GM23338 (cell line): ENCODE measurements around the gene RPS5. TPM values are rescaled to one million over a fixed set of nuclear protein-coding genes. Genes with fewer than 3 reads are reported as not detected.

ENCODE experiments used
- ATAC-seq: fragments of 200-7000 bp; cut with Tn5 transposase; 3 replicates; pipeline ENCODE4 v1.9.1; 2020
- DNase-seq: peaks from one replicate; pipeline ENCODE4 v3.0.0-alpha.2; 2015; ENCODE audit warnings: low spot score
- H2AFZ ChIP-seq: fragments of 200-600 bp; sonication (generic); 2 replicates; pipeline ENCODE4 v1.8.0; 2016; ENCODE audit warnings: antibody characterized with exemption, mild to moderate bottlenecking, moderate library complexity
- H3F3A ChIP-seq: fragments of 200-600 bp; sonication (generic); replicated peaks from 2 replicates; pipeline ENCODE4 v1.8.0; 2017; ENCODE audit warnings: antibody characterized with exemption, mixed run types, low read depth
- H3K27ac ChIP-seq: fragments of 200-600 bp; sonication (generic); 2 replicates; pipeline ENCODE4 v1.6.1; 2016; ENCODE audit warnings: low read depth
- H3K27me3 ChIP-seq: fragments of 200-600 bp; sonication (generic); 2 replicates; pipeline ENCODE4 v1.8.0; 2016; ENCODE audit warnings: mild to moderate bottlenecking, mixed run types, moderate library complexity; ENCODE audit not compliant: insufficient read depth
- H3K36me3 ChIP-seq: fragments of 200-600 bp; sonication (generic); 2 replicates; pipeline ENCODE4 v1.8.0; 2016; ENCODE audit warnings: mild to moderate bottlenecking; ENCODE audit not compliant: insufficient read depth
- H3K4me1 ChIP-seq: fragments of 200-600 bp; sonication (generic); 2 replicates; pipeline ENCODE4 v1.8.0; 2016; ENCODE audit warnings: mild to moderate bottlenecking, moderate library complexity; ENCODE audit not compliant: insufficient read depth
- H3K4me2 ChIP-seq: fragments of 200-600 bp; sonication (generic); 2 replicates; pipeline ENCODE4 v1.7.1; 2017; ENCODE audit warnings: mixed run types
- H3K4me3 ChIP-seq: fragments of 200-600 bp; sonication (generic); 2 replicates; pipeline ENCODE4 v1.6.1; 2016; ENCODE audit warnings: mixed run types
- H3K79me2 ChIP-seq: fragments of 200-600 bp; sonication (generic); replicated peaks from 2 replicates; pipeline ENCODE4 v1.8.0; 2017; ENCODE audit warnings: mild to moderate bottlenecking; ENCODE audit not compliant: insufficient read depth
- H3K9me2 ChIP-seq: fragments of 200-600 bp; sonication (generic); 2 replicates; pipeline ENCODE4 v1.8.0; 2017; ENCODE audit not compliant: insufficient read depth
- H4K20me1 ChIP-seq: fragments of 200-600 bp; sonication (generic); replicated peaks from 2 replicates; pipeline ENCODE4 v1.8.0; 2017; ENCODE audit warnings: mild to moderate bottlenecking; ENCODE audit not compliant: insufficient read depth
- H3K27ac Mint-ChIP-seq: 2 replicates; pipeline ENCODE4 v1.8.0; 2020; ENCODE audit warnings: inconsistent platforms, mild to moderate bottlenecking, moderate library complexity, mixed read lengths
- H3K27me3 Mint-ChIP-seq: 3 replicates; pipeline ENCODE4 v1.8.0; 2022; ENCODE audit warnings: low read depth, mild to moderate bottlenecking, moderate library complexity, mixed read lengths, inconsistent platforms; ENCODE audit not compliant: insufficient read depth, poor library complexity
- H3K36me3 Mint-ChIP-seq: 3 replicates; pipeline ENCODE4 v1.8.0; 2021; ENCODE audit warnings: low read depth, mild to moderate bottlenecking, inconsistent platforms, moderate library complexity, mixed read lengths
- H3K4me1 Mint-ChIP-seq: 3 replicates; pipeline ENCODE4 v1.8.0; 2020; ENCODE audit warnings: mild to moderate bottlenecking, inconsistent platforms, mixed read lengths
- H3K4me3 Mint-ChIP-seq: 3 replicates; pipeline ENCODE4 v1.8.0; 2021; ENCODE audit warnings: moderate library complexity, mild to moderate bottlenecking, inconsistent platforms, mixed read lengths
- H3K9me3 Mint-ChIP-seq: 3 replicates; pipeline ENCODE4 v1.8.0; 2020; ENCODE audit warnings: moderate library complexity, mild to moderate bottlenecking, inconsistent platforms, mixed read lengths
- CREB1 ChIP-seq: fragments of 250-450 bp; sonication (Bioruptor Pico); IDR thresholded peaks from 2 replicates; pipeline ENCODE4 v1.5.0; 2020; ENCODE audit warnings: low read depth, mild to moderate bottlenecking, moderate library complexity
- CTCF ChIP-seq, 2 experiments: fragments of 200-600 bp in 1 of 2; sonication (generic) in 1 of 2; conservative IDR thresholded peaks; 2 replicates each; pipeline versions ENCODE4 v1.5.1 to v1.6.1; 2016 to 2017; ENCODE audit warnings: antibody characterized with exemption in 2 of 2, low read depth in 2 of 2, mild to moderate bottlenecking in 2 of 2, moderate library complexity in 1 of 2
- ETS1 ChIP-seq: IDR thresholded peaks from 2 replicates; pipeline ENCODE4 v1.6.1; 2016; ENCODE audit warnings: antibody characterized with exemption
- EZH2 ChIP-seq: fragments of 200-600 bp; sonication (generic); IDR thresholded peaks from one replicate; pipeline ENCODE4 v1.8.0; 2017; ENCODE audit warnings: antibody characterized with exemption, mild to moderate bottlenecking, low read depth; ENCODE audit not compliant: unreplicated experiment
- EZH2phosphoT487 ChIP-seq: fragments of 200-600 bp; sonication (generic); IDR thresholded peaks from one replicate; pipeline ENCODE4 v1.8.1; 2018; ENCODE audit warnings: antibody characterized with exemption; ENCODE audit not compliant: unreplicated experiment
- JUNB ChIP-seq: IDR thresholded peaks from one replicate; pipeline ENCODE4 v1.6.1; 2016; ENCODE audit warnings: antibody characterized with exemption; ENCODE audit not compliant: unreplicated experiment
- NANOG ChIP-seq: IDR thresholded peaks from 2 replicates; pipeline ENCODE4 v1.6.1; 2016; ENCODE audit warnings: antibody characterized with exemption, borderline replicate concordance
- POLR2AphosphoS5 ChIP-seq: IDR thresholded peaks from 2 replicates; pipeline ENCODE4 v1.6.1; 2016; ENCODE audit warnings: antibody characterized with exemption, low read depth
- REST ChIP-seq: IDR thresholded peaks from one replicate; pipeline ENCODE4 v1.6.1; 2018; ENCODE audit warnings: antibody characterized with exemption; ENCODE audit not compliant: unreplicated experiment
- STAT1 ChIP-seq: IDR thresholded peaks from one replicate; pipeline ENCODE4 v1.6.1; 2016; ENCODE audit warnings: antibody characterized with exemption; ENCODE audit not compliant: unreplicated experiment
- ZNF114 ChIP-seq: fragments of 250-450 bp; sonication (Bioruptor Pico); IDR thresholded peaks from 2 replicates; pipeline ENCODE4 v1.5.0; 2020; ENCODE audit warnings: mild to moderate bottlenecking, moderate library complexity
- ZNF331 ChIP-seq: fragments of 250-450 bp; sonication (Bioruptor Pico); IDR thresholded peaks from 2 replicates; pipeline ENCODE4 v1.5.0; 2020; ENCODE audit warnings: low read depth, mild to moderate bottlenecking, moderate library complexity
- ZNF462 ChIP-seq: fragments of 250-450 bp; sonication (Bioruptor Pico); IDR thresholded peaks from 2 replicates; pipeline ENCODE4 v1.5.0; 2020; ENCODE audit warnings: mild to moderate bottlenecking, moderate library complexity
- polyA plus RNA-seq: library from polyadenylated mRNA; unstranded; fragments of >200 nt; fragmentation: Nextera tagmentation; extraction: Ambion mirVana; gene quantifications from 2 replicates; pipeline ENCODE4 v1.2.1, GENCODE V29; 2016
- total RNA-seq: library from RNA; depleted of rRNA; stranded (reverse); fragments of >200 nt; shearing (Covaris generic); gene quantifications from 2 replicates; pipeline ENCODE4 v1.2.3, GENCODE V29; 2014

RPS5 gene
- total and polyA plus RNA-seq, 2 experiments from 2014 or later: 734 to 2,111 TPM

- H3K36me3 Mint-ChIP-seq: peaks cover 26% of the 10 kb centered on the region
- peak overlapping the region; percentile 57; the same call in 2 of the 3 replicates for H3K4me3 Mint-ChIP-seq
- peak overlapping the region; percentile 77; the same call in 1 of the 2 replicates for H3K4me2 ChIP-seq
- peaks cover 21% of the 10 kb centered on the region for H3K27me3 ChIP-seq
- H3K36me3 ChIP-seq: peaks cover 13% of the 10 kb centered on the region; the same call in 1 of the 2 replicates
- no peak overlapping the region for H2AFZ ChIP-seq
- TF ChIP-seq JUNB: no peak
- no peak for TF ChIP-seq STAT1
- no peak for TF ChIP-seq ZNF114
- no peak for TF ChIP-seq ZNF462 (CRISPR knock-in tag)
- TF ChIP-seq ZNF331: no peak
- no peak for TF ChIP-seq EZH2phosphoT487
- no peak for TF ChIP-seq NANOG
- TF ChIP-seq CTCF (conservative IDR thresholded peaks at IDR 0.05; ENCODE audit: low read depth in 2 of 2): no peak
- no peak for TF ChIP-seq CREB1 (CRISPR knock-in tag)
- TF ChIP-seq EZH2: no peak
- TF ChIP-seq POLR2AphosphoS5: no peak
- TF ChIP-seq REST: no peak
- TF ChIP-seq ETS1: no peak
- peaks cover 5% of the 10 kb centered on the region; the same call in 1 of the 2 replicates for H3K4me1 ChIP-seq
- no peak overlapping the region for H3K4me3 ChIP-seq
- no peaks in the 10 kb centered on the region for H3K79me2 ChIP-seq
- no peaks in the 10 kb centered on the region; the same call in 2 of the 3 replicates for H3K9me3 Mint-ChIP-seq
- peaks cover 8% of the 10 kb centered on the region for H4K20me1 ChIP-seq
- peaks cover 14% of the 10 kb centered on the region for H3K4me1 Mint-ChIP-seq
- H3K9me2 ChIP-seq: no peaks in the 10 kb centered on the region
- H3F3A ChIP-seq: peaks cover 41% of the 10 kb centered on the region
- H3K27me3 Mint-ChIP-seq: peaks cover 40% of the 10 kb centered on the region
- H3K27ac ChIP-seq: no peak overlapping the region
- no peak overlapping the region for H3K27ac Mint-ChIP-seq
- no peak for DNase-seq
- ATAC-seq: no peak
Measured at GRCh38 chr19:58397533-58398037, 10.5 kb downstream of the RPS5 start.
